ENCODE measurements around the gene GPR65.

GPR65 gene, protein sequence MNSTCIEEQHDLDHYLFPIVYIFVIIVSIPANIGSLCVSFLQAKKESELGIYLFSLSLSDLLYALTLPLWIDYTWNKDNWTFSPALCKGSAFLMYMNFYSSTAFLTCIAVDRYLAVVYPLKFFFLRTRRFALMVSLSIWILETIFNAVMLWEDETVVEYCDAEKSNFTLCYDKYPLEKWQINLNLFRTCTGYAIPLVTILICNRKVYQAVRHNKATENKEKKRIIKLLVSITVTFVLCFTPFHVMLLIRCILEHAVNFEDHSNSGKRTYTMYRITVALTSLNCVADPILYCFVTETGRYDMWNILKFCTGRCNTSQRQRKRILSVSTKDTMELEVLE

DNA sequence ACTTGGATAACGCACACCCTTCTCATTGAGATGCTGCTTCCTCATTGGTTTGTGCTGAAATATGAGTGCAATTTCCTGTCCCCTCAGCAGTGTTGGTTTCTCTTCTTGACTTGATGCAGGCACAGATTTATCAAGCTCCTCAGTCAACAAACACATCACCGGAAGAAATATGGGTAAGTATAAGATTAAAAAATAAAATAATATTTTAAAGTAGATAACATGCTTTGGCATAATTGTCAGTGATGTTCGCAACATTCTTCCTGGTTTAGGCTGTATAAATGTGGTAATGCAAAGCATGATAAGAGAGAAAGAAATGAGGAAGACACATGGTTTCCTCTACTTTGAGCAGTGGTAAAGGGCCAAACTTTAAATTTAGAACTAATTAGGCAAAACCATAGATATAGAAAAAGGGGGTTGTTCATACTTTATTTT lies at the start of gene GPR65:
Gene GPR65 (plus strand): TSS at position 86 of the 432 bp plus-strand sequence. CDS start 5,713 bp downstream, outside the sequence.
- no peak for DNase-seq

DNA sequence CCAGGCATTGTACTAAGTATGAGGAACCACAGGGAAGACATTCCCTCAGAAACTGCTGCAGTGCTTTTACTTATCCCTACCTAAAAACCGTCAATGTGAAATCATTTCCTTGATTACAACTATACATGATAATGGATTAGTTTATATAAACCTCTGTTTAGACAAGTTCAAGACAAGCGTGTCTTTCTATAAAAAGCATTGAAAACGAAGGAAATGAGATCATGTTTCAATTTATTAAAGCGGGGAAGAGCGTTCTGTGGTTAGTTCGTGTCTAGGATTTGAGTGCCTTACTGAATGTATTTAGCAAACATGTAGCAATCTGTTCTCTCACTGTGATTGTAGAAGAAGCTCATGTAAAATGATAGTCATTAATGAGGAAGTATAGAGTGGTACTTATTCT lies 49.4 kb upstream of the GPR65 start:
- DNase-seq, result no peak

DNA sequence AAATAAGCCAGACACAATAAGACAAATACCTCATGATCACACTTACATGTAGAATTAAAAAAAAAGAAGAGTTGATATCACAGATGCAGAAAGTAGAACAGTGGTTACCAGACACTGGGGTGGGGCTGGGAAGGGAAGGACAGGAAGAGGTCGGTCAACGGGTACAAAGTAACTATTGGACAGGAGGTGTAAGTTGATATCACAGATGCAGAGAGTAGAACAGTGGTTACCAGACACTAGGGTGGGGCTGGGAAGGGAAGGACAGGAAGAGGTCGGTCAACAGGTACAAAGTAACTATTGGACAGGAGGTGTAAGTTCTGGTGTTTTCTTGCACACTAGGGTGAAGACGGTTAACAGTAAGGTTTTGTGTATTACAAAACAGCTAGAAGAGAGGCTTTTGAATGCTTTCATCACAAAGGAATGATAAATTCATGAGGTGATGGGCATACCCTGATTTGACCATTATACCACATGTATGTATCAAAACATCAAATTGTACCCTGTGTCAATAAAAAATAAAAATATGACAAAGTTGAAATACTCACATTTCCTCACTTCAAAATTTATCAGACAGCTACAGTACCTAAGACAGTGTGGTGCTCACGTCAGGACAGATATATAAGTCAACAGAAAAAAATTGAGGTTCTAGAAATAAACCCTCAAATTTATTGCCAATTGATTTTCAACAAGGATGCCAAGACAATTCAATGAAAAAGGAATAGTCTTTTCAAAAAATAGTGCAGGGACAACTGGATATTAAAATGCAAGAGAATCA lies 44.7 kb upstream of the GPR65 start:
- no peak for DNase-seq

DNA sequence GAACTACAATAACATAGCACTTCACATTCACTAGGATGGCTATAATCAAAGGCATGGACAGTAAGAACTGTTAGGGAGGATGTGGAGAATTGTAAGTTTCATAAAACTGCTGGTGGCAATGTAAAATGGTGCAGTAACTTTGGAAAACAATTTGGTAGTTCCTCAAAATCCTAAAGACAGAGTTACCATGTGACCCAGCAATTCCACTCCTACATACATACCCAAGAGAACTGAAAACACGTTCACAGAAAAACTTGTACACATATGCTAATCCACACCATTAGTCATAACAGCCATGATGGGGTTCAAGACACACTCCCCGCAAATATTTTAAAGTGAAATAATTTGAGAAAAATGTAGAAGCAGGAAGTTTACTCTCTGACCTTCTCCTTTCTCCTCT lies 43.7 kb upstream of the GPR65 start:
- DNase-seq, result no peak

DNA sequence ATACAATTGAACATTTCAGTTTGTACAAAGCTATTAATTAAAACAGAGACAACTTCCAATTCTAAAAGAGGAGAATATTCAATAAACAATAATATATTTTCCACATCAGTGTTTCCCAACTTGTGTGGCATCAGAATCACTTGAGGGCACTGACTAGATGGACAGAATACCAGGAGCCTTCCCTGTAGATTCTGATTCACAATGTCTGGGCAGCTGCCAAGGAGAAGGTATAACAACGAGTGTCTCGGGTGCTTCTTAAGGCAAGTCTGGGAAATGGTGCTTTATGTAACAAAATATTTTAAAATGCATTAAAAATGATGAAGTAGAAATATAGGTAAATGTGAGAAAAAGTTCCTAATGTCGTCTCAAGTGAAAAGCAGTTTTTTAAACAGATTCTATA lies 38.1 kb upstream of the GPR65 start:
- DNase-seq, result no peak

DNA sequence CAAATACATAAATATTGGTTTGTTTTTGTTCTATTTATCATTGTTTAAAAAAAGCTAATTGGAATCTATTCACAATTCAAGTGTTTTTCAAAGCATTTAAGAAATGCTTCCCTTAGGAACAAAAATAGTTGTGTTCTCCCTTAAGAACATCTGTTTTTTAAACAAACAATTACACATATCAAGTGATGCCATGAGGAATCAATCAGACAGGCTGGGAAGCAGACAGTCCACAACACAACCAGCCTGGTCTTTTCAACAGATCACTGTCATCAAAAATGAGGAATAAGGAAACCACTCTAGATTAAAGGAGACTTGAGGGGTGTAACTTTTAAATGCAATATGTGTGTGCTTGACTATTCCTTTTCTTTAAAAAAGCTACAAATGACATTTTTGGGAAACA lies 37.4 kb upstream of the GPR65 start:
- no peak for DNase-seq

DNA sequence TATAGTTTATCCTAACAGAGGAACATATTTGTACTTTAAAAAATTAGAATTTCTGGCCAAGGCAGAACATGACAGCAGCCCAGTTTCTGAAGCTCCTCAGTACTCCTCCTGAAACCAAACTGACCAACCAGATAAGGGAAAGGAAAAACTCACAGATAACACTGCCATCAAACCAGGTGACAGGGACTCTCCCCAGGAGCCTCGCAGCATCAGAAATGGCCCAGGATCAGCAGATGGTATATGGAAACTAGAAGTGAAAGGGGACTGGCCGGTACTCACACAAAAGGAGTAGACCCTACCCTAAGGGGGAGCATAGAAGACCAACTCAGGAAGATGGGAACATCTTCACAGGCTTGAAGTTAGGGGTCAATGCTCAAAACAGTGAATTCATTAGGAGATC lies 33.9 kb upstream of the GPR65 start:
- DNase-seq, result no peak

DNA sequence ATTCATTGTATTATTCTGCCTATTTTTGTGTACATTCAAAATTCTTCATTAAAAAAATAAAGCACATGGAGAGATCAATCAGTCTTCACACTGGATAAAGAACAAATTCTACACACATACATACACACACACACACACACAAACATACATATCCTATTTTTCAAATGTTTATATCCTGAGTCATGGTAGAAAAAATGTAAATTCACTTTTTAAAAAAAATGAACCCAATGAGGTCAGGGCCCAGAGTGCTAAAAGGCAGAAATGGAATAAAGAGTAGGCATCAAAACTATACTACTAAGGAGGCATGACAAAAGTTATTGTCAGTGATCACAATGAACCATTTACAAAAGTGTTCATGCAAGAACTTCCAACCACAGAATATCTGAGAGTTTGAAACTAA lies 29.3 kb upstream of the GPR65 start:
- no peak for DNase-seq

DNA sequence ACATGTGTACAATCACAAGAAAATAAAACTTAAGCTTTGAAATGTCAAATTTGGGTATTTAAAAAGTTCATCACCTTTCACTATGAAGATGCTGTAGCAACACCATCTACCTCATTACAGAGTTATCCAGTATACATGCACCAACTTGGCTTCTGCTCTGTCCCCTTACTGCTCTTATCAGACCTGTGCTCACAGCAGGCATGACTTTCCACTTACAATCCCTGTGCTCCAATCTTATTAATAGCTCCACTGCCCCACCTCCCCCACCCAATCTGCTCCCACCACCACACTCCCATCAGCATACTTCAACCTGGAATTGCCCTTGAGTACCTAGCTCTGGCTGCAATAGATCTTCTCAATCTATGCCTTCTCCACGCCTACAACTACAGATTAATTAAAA lies 25.2 kb upstream of the GPR65 start:
- DNase-seq, result no peak

DNA sequence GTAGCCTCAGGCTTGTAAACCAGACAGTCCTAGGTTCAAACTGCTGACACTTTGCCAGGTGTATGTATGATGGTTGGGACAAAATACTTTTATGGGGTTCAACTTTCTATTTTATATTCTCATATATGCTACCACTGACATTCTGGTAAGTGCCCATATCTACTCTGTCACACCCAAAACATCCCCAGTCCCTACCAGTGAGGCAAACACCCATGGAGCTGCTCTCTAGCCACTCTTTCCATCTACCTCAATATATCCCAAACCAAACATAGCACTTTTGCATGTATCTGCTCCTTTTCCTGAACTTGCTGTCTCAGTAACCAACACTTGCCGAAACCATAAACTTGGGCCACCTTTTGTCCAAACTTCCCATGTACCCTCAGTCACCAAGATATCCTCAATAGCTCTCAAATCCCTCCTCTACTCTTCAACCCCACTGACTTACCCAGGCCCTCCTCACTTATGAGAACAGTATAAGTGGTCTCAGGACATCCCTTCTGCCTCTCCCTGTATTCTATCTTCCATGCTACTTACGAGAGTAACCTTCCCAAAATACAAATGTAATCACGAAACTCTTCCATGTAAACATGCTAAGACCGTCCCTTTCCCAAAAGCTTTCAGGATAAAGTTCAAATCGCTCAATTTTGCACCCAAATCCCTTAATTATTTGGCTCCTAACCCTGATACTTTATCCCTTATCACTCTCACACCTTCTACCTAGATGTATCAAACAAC lies 15.5 kb upstream of the GPR65 start:
- DNase-seq, result no peak

DNA sequence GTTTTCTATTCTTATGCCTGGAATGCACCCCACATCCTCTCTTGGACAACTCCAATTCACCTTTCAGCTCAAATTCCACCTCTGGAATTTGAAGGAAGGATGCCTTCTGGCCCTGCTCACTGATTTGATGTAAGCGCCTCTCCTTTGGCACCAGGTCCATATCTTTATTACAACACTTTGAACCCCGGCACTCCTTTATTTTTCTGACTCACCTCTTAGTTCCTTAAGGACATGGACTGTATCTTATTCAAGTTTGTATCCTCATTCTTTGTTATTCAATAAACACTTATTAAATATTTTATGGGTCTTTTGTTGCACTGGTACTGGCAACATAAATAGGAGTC lies 15.0 kb upstream of the GPR65 start:
- DNase-seq, result no peak

DNA sequence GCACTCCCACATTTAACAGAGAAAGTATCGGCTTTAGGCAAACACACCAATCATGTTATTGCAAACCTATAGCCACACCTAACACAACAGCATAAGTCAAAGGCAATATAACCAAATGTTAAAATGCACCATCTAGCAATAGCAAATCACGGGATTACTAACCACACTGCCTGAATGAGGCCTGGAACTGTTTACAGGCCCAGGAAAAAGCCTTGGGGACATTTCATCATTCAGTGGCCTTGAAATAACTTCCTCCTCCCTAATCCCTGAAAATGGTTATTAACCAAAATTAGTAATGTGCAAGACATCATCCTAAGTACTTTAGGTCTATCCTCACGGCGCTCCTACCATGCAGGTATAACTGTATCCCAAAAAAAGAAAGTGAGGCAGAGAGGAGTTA lies 14.3 kb upstream of the GPR65 start:
- DNase-seq, result no peak

DNA sequence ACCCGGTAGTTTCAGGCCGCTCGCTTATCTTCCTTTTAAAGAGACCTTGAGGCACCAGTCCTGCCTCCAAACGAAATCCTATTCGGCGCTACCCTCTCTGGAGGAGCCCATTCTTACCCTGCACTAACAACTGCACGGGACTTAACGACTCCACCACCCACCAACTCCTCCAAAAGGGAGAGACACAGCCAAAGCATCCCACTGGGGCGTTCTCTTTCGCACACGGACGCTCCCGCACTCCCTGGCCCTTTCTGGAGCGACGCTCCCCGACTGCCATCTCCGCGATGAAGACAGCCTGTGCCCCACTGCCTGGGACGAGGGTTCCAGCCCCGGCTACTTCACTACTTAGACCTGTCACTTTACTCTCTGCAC lies 12.6 kb upstream of the GPR65 start:
- no peak for DNase-seq

DNA sequence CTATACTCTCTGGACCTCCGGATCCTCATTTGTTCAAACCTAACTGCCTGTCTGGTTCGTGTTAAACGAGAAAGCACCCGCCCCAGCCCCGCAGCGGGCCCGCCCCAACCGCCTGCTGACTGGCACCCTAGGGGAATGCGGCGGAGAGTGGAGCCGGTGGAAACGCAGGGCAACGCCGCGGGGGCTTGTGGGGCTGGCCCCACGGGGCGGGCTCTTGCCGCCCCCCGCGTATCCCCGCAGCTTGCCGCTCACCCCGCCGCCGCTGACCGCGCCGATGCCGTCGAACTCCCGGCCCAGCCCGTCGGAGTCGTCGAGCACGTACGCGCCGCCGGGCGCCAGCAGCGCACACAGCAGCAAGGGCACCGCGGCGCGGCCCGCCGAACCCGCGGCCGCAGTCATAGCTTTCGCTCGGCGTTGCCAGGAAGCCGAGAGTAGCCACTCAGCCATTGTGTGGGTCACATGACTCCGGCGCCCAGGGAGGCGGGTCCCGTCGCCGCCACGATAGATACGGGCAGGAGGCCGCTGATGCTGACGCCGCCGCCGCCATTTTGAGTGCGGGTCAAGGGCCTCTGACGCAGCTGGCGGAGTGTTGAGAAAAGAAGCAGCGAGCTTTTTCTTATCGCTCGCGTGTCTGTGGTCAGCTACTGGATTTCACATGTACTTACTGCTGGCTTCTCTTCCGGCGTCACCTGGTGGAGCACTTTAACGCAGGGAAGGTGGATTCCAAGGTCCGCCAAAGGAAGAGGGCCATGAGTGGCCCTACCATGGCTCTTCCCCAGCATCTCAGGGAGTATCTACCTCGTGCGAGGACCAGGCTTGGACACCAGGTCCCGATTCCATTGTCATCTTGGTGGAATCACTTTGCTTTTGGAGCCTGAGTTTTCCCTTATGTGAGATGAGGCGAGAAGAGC lies 12.0 kb upstream of the GPR65 start, which contains the start of gene GALC:
Gene GALC (minus strand): TSS at position 465 of the 911 bp plus-strand sequence. CDS start 18 bp downstream, at position 447.
- DNase-seq, result peak; percentile 86

DNA sequence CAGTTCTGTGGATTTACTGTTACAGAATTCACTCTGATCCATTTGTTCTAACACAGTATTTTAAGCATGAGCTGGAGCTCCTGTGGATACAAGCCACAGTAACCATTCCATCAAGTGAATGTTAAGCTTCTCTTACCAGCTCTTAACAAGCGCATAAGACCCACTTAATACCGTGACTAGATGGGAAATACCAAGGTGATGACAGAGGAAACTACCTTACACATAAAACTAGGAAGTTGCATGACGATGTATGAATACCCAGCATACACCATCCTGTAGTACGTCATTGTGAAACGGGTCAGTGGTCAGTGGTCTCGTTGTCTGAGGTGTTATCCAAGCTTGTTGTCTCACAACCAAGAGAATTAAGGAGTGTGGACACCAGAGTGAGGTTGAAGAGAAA lies 10.0 kb upstream of the GPR65 start:
- DNase-seq, result no peak

DNA sequence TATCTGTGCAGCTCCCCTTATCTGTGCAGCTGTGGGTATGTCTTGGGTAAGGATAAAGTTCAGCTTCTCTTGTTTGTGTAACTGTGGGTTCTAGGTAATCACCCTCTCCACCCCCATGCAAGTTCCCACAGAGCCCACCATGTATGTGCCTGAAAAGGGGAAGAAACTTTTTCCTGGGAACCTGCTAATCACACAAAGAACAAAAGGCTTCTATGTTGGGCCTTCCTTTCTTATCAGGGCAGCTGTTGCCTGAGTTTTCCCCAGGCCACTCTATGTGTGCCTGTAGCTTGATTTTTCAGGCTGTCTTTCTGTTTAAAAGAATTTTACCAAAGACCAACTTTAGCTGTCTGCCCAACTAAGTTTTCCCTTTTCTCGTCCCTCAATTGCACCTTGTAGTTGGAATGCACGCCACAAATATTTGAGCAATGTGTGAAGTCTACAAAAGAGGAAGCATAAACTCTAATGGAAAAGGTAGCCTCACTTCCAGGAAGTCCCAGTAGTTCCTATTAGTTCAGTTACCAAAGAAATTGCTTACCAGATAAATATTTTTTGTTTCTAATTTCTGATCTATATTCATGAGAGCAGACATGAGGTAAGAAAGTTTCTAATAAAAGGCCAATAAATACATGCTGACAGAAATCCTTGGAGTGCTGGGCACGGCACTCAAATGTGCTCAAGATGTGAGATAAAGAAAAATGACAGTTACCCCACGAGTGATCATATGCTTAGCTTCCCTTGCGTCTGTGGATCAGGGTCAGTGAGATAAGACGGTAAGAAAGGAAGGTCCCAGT lies 9.2 kb upstream of the GPR65 start:
- no peak for DNase-seq

DNA sequence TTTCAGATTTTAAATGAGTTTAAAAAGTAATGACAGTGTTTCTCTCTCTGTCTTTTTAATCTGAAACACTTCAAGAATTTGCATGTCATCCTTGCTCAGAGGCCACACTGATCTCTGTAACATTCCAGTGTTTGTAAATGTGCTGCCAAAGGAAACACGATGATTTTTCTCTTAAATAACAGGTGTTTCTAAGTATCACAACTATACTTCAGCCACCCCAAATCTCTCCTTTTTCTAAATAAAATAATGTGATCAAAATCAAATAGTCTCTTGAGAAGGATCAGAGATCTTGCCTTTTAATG lies 8.7 kb upstream of the GPR65 start:
- no peak for DNase-seq

DNA sequence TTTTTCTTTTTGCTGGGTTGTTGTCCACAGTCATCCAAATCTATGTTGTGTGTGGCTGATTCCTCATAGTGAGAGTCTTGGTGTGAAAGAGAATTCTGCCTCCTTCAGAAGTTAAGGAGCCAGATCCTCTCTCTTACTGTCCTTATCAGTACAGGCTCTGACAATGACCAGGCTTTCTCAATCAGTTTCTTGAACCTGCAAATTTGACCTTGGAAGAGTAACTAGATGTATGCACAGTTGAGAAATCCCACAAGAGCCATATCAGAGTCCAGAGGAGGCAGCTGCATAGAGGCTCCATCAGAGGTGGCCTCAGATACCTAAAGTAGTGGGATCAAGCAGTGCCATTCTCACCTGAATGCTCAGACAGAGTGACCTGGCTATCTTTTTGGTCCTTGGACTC lies 6.5 kb upstream of the GPR65 start:
- no peak for DNase-seq

DNA sequence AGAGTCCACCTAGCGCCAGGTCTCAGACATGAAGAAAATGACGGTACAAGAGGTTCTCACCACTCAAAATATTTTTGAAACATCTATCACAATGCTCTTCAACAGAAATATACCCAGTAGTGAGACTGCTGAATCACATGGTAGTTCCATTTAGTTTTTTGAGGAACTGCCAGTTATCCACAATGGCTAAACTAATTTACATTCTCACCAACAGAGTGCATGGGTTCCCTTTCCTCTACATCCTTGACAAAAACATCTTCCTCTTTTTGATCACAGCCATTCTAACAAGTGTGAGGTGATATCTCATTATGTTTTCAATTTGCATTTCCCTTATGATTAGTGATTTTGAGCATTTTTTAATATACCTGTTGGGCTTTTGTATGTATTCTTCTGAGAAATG lies 5.7 kb upstream of the GPR65 start:
- DNase-seq, result no peak

DNA sequence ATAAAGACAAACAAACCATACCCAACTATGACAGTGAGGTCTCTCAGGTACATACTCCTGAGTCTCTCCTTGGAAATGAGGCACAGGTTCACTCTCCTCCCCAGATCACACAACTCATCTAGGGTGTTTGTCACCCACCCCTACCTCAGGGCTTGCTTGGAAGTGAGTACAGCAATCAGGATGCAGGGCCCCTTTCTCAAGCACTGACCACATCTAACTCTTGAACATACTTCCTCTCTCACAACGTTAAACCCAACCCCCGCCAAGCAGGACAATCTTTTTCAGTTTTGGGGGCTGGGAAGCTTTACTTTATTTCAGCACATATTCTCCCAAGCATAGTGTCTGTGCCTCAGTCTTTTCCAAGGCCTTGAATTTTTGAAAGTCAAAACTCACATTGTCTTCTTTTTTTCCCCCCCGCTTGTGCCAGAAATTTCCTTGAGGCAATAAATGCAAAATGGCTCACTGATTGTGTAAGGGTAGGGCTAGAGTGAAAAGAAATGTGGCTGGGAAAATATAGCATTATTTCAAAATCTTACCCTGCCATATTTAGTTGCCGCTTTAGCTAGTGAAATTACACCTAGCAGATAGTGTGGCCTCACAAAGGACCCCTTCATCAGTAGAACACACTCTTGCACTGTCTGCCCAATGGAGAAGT lies 2.4 kb upstream of the GPR65 start:
- no peak for DNase-seq

DNA sequence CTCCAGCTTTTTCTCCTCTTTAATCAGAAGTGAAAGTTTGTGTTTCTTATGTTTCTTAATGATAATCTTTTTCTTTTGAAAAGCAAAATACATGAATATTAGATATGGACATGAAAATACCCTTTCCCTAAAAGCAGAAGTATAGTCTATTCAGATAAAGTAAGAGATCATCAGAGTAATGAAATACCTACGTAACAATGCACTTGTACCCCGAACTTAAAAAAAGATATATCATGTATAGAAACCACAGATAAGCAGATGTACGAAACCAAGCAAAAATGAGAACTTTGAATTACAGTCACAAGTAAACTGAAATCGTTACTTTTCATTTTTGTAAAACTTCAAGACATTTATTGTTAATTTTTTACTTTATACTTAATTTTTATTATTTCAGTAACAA lies 1.5 kb upstream of the GPR65 start:
- DNase-seq, result no peak

Measured in NCI-H510A treated with DMSO at 0.1 percent for 48 hours (cell line).